Stimulated activated CD4-positive, alpha-beta T cell treated with anti-CD3 and anti-CD28 coated beads, Interleukin-1b, Interleukin-23, amount 100 ng/mL, for 1 hour (primary cell): ENCODE data around the gene COQ8B.
"Not testable (repeated sequence)": the region's sequence is repeated elsewhere in the genome, so short reads cannot be mapped to it uniquely, and the experiment has no call there.

Experiments
- DNase-seq, 2 donors: peaks; one replicate each; pipeline ENCODE4 v3.0.0-alpha.2; 2020; ENCODE audit warnings: low read depth in 2 of 2

COQ8B gene

DNA sequence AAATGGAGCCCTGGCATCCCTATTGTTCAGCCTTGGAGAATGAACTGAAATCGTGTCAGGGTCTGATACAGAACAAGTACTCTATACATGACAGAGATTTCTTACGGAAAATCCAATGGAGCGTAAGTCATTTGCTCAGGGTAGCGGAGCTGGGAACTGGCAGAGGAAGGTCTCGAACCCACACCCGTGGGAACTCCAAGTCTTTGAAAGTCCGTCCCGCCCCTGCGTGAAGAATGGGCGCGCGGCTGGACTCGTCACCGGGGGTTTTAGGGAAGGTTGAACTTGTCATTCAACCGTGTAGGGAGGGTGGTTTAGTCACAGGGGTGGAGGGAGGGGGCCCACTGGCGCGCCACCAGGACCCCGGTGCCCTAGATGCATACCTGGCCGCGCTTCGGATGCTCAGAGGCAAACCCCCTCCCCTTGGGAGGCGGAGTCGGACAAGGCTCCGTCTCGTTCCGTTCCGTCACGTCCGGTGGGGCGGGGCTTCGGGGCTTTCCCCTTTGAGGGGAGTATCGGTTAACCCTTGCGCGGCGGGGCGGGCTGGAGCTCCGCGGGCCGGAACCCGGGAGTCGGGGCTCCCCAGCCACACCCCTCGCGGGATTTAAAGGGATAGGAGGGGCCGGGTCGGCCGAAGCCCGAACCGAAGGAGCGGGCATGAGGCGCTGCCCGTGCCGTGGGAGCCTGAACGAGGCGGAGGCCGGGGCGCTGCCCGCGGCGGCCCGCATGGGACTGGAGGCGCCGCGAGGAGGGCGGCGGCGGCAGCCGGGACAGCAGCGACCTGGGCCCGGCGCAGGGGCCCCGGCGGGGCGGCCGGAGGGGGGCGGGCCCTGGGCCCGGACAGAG is at the start of gene COQ8B, which contains the start of gene ITPKC:
TSS of gene COQ8B (minus strand) at position 405 of the 843 bp plus-strand sequence. CDS start 2,254 bp downstream, outside the sequence.
TSS of gene ITPKC (plus strand) at position 631 of the 843 bp plus-strand sequence. CDS start at position 655, 24 bp downstream.
- peak; percentile 98 to 100 for DNase-seq

DNA sequence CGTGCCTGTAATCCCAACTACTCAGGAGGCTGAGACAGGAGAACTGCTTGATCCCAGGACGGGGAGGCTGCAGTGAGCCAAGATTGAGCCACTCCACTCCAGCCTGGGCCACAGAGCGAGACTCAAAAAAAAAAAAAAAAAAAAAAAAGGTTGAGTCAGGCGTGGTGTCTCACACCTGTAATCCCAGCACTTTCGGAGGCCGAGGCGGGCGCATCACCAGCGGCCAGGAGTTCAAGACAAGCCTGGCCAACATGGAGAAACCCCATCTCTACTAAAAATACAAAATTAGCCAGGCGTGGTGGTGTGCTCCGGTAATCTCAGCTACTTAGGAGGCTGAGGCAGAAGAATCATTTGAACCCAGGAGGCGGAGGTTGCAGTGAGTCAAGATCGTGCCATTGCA is 49.7 kb upstream of the COQ8B start:
- not testable (repeated sequence) for DNase-seq

DNA sequence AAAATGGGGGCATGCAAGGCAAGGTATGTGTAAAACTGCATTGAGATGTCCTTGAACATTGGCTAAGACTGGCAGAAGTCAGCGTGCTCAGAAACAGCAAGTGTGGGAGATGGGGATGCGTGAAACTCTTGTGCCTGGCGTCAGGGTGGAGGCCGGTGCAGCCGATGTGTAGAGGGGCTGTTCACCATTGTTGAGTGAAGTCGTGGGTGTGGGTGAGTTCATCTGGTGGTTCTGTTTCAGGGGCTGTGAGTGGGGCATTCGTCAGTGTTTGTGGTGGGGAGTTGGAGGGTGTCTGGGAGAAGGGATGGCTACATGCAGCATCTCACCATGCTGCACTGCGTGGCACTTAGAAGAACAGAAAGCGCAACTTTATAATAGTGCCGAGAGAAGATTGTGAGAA is 47.3 kb upstream of the COQ8B start:
- no peak for DNase-seq

DNA sequence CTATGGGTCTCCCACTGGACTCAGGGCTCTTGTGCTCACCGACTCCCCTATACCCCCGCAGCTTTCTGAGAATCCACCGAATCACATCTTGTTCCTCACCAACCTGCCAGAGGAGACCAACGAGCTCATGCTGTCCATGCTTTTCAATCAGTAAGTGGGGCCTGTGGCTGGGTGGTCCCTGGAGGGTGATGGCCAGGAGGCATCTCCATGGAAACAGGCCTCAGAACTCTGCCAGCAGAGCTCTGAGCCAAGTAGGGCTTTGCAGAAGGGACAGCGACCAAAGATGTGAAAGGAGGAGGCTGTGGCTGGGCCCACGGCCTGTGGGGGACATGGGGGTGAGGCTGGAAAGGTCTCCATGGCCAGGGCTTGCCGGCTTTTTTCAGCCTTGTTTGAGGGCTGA is 46.8 kb upstream of the COQ8B start:
- DNase-seq = no peak

DNA sequence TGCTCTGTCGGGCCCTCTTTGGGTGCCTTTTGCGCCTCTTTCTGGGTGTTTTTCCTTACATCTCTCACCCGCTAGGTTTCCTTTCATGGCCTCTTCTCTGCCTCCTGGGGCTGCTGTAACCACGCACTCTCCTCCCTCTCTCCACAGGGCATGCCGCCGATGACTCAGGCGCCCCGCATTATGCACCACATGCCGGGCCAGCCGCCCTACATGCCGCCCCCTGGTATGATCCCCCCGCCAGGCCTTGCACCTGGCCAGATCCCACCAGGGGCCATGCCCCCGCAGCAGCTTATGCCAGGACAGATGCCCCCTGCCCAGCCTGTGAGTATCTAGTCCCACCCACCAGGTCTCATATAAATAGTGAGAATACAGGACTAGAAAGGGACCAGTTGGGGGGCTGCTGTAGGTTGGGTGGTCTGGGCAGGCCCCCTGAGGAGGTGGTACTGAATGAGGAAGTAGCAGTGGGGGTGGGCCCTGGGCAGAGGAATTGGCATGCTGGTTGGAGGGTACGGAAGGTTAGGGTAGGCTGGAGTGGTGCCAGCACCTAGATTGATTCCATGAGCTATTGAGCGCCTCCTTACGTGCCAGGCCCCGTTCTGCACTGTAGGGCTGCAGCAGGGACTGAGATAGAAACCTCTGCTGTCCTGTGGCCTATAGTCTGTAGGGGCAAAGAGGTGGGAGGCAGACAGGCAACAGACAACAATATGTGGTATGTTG is 46.2 kb upstream of the COQ8B start:
- no peak for DNase-seq

DNA sequence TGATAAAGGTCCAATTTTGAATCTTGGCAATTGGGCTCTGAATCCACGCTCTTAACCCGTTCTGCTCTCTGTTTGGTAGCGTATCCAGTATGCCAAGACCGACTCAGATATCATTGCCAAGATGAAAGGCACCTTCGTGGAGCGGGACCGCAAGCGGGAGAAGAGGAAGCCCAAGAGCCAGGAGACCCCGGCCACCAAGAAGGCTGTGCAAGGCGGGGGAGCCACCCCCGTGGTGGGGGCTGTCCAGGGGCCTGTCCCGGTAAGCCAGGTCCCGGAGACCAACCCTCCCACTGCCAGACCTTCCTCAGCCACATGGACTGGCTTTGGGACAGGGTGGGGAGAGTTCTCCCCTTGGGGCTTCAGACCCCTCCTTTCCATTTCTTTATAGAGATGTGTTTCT is 42.7 kb upstream of the COQ8B start:
- no peak for DNase-seq

DNA sequence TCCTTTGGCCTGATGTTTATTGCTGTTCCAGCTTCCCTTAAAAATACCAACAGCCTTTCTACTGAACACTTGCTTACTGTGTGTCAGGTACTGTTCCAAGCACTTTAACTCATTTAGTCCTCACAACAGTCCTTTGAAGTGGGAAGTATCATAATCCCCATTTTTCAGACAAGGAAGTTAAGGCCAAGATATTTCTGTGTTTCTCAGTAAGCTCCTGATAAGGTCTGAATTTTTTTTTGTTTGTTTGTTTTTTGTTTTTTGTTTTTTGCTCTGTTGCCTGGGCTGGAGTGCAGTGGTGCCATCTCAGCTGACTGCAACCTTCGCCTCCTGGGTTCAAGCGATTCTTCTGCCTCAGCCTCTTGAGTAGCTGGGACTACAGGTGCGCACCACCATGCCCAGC is 41.8 kb upstream of the COQ8B start:
- no peak for DNase-seq

DNA sequence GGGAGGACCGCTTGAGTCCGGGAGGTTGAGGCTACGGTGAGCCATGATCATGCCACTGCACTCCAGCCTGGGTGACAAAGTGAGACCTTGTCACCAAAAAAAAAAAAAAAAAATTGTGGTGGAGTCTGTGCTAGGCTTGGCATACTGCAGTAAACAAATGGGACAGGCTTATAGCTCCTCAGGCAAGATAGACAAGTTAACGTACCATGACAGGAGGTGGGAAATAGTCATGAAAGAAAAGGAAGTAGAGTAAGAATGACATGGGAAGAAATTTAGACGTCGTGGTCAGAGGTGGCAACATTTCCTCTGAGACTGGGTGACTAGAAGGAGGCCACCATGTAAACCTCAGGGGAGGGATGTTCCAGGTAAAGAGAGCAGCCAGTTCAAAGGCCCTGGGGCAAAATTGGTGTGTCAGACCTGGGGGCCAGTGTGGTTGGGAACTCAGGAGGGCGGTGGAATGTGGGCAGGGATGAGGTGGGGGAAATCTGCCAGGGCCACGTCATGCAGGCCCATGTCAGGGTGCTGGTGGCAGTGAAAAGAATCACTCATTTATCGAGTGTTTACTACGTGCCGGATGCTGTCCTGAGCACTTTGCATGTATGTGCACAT is 39.9 kb upstream of the COQ8B start:
- no peak for DNase-seq

DNA sequence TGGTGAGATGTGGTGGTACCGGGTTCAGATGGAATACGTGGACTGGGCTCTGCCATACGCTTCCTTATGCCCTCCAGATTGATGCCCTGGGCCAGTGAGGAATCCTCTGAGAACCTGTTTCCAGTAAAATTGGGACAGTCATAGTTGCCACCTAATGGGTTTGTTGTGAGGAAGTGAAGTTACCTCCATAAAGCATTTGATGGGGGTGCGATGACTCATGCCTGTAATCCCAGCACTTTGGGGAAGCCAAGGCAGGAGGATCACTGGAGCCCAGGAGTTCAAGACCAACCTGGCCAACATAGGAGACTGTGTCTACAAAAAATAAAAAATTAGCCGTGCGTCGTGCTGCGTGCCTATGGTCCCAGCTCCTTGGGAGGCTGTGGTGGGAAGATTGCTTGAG is 39.1 kb upstream of the COQ8B start:
- DNase-seq = no peak

DNA sequence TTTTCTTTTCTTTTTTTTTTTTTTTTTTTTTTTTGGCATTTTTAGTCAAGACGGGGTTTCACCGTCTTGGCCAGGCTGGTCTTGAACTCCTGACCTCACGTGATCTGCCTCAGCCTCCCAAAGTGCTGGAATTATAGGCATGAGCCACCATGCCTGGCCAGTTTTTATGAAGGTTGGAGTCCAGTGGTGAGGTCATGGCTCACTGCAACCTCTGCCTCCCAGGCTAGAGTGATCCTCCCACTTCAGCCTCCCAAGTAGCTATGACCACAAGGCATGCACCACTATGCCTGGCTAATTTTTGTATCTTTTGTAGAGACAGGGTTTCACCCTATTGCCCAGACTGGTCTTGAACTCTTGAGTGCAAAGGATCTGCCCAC is 38.5 kb upstream of the COQ8B start:
- DNase-seq = no peak

DNA sequence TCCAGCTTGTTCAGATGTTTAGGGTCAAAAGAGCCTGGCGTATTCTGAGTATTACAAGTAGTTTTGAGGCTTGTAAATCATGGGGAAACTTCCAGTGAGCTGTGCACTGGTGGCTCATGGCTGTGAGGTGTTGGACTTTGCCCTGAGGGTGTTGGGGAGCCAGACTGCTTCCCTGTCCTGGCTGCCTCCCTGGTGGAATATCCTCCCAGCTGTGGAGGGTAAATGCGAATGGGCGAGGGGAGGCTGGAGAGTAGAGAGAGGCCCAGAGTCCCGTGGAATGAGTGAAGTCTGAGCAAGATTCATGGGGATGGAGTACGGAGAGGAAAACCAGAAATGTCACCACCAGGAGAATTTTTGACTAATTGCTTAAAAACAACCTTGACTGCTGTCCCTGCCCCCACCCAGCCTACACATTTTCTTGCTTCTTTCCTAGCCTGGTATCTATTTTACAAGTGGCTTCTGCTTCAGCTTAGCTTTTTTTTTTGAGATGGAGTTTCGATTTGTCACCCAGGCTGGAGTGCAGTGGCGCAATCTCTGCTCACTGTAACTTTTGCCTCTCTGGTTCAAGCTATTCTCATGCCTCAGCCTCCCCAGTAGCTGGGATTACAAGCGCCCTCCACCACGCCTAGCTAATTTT is 38.0 kb upstream of the COQ8B start:
- peak in 1 of 2 donors; percentile 41 for DNase-seq

DNA sequence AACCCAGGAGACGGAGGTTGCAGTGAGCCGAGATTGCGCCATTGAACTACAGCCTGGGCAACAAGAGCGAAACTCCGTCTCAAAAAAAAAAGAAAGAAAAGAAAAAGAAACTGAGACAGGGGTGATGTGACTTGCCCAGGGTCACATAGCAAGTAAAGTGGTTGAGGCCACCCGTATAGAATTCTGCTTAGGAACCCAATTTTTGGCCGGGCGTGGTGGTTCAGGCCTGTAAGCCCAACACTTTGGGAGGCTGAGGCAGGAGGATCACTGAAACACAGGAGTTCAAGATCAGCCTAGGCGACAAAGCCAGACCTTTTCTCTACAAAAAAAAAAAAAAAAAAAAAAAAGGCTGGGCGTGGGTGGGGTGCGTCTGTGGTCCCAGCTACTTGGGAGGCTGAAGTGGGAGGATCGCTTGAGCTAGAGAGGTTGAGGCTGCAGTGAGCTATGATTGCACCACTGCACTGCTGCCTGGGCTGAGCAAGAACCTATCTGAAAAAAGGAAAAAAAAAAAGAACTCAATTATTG is 35.6 kb upstream of the COQ8B start:
- no peak for DNase-seq

DNA sequence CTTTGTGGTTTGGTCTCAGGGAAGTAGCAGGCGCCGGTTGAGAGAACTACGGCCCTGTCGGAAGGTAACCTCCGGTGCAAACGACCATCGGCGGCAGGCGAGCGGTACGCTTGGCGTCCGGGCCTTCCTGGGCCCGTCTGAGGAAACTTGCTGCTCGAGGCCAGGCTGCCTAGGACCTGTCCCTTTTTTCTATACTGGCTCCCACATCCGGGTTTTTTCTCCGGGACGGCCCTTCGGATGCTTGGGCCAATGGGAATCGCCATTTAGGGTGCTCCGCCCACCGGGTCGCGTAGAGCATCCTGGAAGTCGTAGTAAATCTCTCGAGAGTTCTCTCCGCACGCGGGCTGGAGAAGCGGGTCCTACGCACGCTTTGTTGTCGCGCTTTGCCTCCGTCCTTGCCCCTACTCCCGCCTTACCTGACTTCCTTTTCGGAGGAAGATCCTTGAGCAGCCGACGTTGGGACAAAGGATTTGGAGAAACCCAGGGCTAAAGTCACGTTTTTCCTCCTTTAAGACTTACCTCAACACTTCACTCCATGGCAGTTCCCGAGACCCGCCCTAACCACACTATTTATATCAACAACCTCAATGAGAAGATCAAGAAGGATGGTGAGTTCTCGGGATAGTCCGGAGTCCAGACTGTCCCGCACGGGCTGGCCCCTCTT is 34.3 kb upstream of the COQ8B start, which contains the start of gene SNRPA:
TSS of gene SNRPA (plus strand) at position 330 of the 664 bp plus-strand sequence. CDS start at position 536, 206 bp downstream.
- DNase-seq = peak; percentile 85 to 87

DNA sequence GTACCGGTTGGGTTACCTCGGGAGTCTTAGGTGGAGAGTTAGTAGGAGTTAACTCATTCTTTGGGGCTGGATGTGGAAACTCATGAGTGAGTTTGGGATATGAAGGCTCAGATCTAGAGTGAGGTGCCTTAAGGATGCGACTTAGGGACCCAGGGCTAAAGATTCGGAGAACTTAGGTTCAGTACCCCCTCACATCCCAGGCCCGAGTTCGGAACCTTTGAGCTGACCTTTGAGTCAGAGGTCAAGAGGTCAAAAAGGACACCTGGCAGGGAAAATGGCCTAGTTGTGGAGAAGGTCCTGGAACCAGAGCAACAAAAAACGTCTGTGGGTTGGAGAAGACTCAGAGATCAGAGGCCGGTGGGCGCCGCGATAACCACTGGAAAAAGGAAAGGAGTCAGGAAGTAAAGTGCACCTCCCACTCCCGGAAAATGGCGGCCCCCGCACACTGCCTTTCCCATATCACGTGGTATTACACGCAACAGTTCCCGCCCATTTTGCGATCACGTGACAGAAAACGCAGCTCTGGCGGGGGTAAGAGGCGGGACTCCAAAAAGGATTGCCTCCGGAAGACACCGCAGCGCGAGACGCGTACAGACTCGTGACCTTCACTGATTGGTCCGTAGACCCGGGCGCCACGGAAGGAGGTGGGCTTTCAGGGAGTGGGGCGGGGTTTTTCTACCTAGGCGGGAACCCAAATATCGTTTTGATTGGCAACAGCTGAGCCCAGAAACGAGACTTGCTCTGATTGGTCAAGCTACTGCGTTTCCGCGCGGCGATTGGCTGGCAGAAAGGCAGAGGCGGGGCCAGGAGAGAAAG is 33.6 kb upstream of the COQ8B start, which contains the start of gene ACTMAP:
TSS of gene ACTMAP (minus strand) at position 420 of the 816 bp plus-strand sequence. CDS start 674 bp downstream, outside the sequence.
- peak; percentile 96 to 99 for DNase-seq

DNA sequence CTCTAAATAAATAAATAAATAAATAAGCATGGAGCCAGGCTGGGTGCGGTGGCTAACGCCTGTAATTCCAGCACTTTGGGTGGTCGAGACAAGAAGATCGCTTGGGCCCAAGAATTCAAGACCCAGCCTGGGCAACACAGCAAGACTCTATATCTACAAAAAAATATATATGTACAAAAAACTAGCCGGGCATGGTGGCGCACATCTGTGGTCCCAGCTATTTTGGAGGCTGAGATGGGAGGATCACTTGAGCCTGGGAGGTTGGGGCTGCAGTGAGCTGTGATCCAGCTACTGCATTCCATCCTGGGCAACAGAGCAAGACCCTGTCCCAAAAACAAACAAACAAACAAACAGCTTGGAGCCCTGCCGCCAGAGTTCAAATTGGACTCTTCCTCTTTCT is 30.9 kb upstream of the COQ8B start:
- DNase-seq = no peak

DNA sequence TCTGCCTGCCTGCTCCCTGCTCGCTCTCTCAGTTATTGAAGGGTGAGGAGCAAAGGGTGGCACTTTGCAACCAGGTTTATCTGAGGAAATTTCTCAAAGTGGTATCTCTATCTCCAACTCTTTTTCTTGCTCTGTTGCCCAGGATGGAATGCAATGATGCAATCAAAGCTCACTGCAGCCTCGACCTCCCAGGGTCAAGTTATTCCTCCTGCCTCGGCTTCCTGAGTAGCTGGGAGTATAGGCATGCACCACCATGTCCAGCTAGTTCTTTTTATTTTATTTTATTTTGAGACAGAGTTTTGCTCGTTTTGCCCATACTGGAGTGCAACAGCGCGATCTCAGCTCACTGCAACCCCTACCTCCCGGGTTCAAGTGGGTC is 28.7 kb upstream of the COQ8B start:
- no peak for DNase-seq

DNA sequence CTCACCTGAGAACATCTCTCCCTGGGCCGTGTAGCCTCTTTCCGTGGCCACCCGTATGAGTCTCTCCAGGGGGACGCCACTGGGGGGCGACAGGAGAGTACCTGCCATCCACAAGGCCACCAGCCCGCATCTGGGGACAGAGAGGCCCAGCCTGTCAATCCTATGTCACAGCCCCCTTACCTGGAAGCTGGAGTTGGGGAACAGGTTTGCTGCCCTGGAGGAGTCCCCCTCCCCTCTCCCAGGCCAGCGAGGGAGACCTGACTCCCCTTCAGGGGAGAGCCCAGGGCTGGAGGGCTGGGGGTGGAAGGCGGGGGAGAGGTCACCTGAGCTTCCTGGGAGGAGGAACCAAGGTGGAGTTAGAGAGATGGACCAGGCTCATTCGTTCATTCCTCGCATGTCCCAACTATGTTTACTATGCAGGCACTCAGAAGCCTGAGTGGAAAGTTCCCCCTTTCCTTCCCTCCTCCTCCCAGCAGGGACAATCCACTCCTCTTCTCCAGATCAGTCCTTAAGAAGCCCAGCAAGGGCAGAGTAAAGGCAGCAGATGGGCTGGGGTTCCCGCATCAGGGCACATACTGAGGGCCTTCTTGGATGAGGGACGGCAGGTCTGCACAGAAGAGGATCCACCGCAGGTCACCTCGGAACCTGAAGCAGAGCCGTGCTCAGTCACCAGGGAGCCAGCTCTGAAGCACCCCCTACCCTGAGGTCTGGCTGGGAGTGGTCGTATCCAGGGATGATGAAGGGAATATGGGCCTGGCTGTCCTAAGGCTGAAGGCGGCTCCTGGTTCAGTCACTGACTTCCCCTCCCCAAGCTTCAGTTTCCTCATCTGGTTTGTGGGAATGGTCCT is 28.1 kb upstream of the COQ8B start:
- DNase-seq = no peak

DNA sequence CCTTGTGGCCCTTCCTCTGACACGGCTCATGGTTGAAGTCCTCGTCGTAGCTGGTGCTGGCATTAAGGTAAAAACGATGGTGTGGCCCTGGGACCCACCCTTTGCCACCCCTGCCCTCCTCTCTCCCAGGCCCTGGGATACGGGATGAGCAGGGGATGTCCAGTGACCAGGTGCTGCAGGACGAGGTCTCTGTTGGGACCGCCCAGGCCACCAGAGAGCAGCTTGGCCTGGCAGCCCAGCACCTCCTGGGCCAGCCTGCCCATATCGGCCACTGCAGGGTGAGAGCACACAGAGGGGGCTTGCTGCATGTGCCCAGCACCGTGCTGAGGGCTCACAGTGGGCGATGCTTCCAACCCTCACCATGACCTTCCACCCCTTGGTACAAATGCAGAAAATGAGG is 27.2 kb upstream of the COQ8B start:
- DNase-seq = no peak

DNA sequence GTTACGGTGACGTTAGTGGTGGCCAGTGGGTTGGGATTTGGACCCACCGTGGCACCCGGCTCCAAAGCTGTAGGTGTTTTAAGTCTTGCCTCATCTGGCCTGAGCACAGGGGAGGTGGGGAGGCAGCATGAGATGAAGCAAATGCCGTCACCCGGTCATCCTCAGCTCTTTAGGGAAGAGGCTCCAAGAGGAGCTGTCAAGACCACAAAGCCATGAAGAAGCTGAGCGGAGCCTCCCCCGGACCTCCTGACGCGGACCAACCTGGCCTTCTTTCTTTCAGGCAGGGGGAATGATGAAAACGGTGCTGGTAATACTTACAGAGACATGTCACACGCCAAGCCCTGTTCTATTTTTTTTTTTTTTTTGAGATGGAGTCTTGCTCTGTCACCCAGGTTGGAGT is 26.2 kb upstream of the COQ8B start:
- no peak for DNase-seq
